ENCODE results near the gene SLITRK3.
"Not testable (repeated sequence)": the region's sequence is repeated elsewhere in the genome, so short reads cannot be mapped to it uniquely, and the experiment has no call there.

The SLITRK3 gene

DNA sequence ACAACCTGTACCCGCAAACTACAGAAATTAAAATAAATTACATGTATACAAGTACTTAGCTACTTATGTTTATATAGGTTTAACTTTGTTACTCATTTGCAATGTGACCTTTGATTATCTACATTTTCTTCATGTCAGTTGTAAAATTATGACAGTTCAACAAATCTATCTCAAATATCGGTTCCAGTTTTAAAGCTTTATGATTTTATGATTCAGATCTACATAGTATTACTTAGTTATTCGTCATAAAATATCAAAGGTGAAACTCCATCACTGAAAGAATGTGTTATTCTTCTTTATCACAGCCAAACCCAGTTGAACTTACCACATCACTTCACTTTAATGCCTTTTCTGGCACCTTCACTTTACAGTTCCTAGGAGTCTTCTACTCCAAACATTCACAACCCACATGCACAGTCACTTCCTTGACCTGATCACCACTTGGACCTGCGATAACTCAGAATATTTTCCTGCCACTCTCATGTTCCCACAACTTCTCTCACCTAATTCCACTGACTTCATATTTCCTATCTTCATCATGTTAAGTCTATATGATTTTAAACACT lies 47.2 kb downstream of the SLITRK3 start:
- in situ Hi-C loops (cut with MboI; ENCODE audit: low sequenced_read_pairs, unreplicated experiment) = no loop called here
- DNase-seq (ENCODE audit: low spot score) = no peak
- TF ChIP-seq, protein P1, sequence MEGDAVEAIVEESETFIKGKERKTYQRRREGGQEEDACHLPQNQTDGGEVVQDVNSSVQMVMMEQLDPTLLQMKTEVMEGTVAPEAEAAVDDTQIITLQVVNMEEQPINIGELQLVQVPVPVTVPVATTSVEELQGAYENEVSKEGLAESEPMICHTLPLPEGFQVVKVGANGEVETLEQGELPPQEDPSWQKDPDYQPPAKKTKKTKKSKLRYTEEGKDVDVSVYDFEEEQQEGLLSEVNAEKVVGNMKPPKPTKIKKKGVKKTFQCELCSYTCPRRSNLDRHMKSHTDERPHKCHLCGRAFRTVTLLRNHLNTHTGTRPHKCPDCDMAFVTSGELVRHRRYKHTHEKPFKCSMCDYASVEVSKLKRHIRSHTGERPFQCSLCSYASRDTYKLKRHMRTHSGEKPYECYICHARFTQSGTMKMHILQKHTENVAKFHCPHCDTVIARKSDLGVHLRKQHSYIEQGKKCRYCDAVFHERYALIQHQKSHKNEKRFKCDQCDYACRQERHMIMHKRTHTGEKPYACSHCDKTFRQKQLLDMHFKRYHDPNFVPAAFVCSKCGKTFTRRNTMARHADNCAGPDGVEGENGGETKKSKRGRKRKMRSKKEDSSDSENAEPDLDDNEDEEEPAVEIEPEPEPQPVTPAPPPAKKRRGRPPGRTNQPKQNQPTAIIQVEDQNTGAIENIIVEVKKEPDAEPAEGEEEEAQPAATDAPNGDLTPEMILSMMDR (IDR thresholded peaks at IDR 0.05; ENCODE audit: borderline replicate concordance, control extremely low read depth, extremely low read depth, insufficient read depth, missing control alignments) = no peak

DNA sequence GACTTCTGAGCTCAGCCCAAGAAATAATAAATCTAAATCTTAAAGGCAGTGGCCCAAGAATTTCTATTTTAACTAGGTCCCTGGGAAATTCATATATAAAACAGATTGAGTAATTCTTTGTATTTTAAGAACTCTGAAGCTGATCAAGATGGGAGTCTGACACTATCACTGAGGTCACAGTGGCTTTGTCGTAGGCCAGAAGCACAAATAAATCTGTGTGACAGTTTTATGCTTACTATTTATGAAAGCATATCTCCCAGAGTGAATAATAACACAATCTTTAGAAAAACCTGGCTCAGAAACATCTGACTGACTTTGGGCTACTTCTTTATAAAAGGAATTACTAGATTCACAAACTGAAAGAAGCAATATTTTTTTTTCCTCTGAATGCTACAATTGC lies 51.9 kb downstream of the SLITRK3 start:
- DNase-seq (ENCODE audit: low spot score) = no peak
- in situ Hi-C loops (cut with MboI; ENCODE audit: low sequenced_read_pairs, unreplicated experiment) = no loop called here
- TF ChIP-seq, protein P1 (IDR thresholded peaks at IDR 0.05; ENCODE audit: borderline replicate concordance, control extremely low read depth, extremely low read depth, insufficient read depth, missing control alignments) = no peak

- DNase-seq (ENCODE audit: low spot score); in situ Hi-C loops (cut with MboI; ENCODE audit: low sequenced_read_pairs, unreplicated experiment): not testable (repeated sequence)
Measured at GRCh38 chr3:165139918-165140317, 56.3 kb downstream of the SLITRK3 start.

Data from GM13976 (cell line).